ENCODE data around the gene MECR.

The MECR gene

DNA sequence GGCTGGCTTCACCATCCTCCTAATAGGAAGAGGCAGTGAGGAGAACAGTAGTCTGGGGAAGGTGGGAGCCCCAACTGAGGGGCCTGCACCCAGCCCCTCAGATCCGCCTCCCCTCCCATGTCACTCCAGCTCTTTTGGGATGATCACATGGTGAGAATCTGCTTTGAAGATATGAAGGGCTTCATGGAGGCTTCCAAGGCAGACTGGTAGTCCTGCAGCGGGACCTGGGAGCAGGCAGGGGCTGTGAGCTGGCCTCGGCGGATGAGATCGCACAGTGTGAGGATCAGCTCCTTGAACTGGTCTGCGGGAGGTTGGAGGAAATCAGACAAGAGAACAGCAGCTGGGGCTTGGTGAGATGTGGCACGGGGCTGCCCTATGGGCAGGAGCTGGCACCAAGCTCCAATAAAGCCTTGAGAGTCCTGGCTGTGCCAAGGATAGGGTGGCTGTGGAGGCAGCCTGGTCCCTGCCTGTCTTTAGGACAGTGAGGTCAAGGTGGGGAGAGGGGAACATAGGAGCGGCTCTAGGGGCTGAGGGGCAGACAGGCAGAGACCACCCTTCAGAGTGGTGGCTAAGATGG is 36.8 kb downstream of the MECR start:
- H3K4me3 ChIP-seq (ENCODE audit: low read length) = no peak overlapping the region
- DNase-seq (ENCODE audit: low read depth) = no peak
- TF ChIP-seq, protein P1, sequence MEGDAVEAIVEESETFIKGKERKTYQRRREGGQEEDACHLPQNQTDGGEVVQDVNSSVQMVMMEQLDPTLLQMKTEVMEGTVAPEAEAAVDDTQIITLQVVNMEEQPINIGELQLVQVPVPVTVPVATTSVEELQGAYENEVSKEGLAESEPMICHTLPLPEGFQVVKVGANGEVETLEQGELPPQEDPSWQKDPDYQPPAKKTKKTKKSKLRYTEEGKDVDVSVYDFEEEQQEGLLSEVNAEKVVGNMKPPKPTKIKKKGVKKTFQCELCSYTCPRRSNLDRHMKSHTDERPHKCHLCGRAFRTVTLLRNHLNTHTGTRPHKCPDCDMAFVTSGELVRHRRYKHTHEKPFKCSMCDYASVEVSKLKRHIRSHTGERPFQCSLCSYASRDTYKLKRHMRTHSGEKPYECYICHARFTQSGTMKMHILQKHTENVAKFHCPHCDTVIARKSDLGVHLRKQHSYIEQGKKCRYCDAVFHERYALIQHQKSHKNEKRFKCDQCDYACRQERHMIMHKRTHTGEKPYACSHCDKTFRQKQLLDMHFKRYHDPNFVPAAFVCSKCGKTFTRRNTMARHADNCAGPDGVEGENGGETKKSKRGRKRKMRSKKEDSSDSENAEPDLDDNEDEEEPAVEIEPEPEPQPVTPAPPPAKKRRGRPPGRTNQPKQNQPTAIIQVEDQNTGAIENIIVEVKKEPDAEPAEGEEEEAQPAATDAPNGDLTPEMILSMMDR (conservative IDR thresholded peaks at IDR 0.05; ENCODE audit: low read length) = no peak

DNA sequence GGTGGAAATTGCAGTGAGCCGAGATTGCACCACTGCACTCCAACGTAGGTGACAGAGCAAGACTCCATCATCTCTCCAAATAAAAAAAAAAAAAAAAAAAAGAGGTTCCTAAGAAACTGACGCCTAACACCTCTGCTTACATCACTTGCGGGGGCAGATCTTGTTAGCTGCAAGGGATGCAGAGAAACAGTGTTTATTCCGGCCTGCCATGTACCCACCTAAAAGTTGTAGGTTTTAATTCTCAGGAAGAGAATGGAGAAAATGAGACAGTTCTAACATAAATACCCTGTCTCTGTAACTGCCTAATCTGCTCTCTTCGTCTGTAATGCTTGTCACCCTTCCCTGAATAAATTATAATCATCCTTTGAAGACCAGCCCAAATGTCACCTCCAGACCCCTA is 40.0 kb downstream of the MECR start:
- H3K4me3 ChIP-seq (ENCODE audit: low read length) = no peak overlapping the region
- TF ChIP-seq, protein P1 (conservative IDR thresholded peaks at IDR 0.05; ENCODE audit: low read length) = no peak
- no peak for DNase-seq (ENCODE audit: low read depth)

DNA sequence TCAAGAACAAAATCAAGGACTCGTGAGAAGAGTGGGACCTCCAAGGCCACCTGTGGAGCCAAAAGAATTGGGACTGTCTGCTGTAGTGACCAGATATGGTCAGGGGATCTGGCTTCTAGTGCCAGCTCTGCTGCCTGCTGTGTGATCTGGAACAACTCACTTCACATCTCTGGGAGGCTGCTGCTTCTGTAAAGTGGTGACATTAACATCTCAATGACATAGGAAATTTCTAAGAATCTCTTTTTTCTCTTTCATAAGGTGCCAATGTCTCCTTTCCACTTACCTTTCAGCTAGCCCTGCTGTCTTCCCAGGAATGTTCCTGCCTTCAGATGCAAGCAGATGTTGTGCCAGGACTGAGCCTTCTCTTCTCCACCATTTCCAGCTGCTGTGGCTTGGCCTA is 44.0 kb downstream of the MECR start:
- DNase-seq (ENCODE audit: low read depth) = no peak
- TF ChIP-seq, protein P1 (conservative IDR thresholded peaks at IDR 0.05; ENCODE audit: low read length) = no peak
- no peak overlapping the region for H3K4me3 ChIP-seq (ENCODE audit: low read length)

DNA sequence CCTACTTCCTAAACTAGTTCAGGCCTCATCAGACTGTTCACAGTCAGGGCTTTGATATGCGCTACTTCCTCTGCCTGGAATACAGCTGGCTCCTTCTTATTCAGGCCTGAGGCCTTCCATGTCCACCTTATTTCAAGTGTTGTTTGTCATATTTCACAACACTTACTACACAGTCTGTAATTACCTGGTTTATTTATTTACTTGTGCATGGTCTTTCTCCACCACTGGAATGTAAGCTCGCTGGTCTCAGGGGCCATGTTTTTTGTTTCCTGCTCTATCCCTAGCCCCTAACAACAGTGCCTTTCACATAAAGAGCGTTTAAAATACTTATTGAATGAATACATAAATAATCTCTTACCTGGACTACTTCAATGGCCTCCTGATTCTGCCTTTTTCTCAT is 44.5 kb downstream of the MECR start:
- no peak for DNase-seq (ENCODE audit: low read depth)
- TF ChIP-seq, protein P1 (conservative IDR thresholded peaks at IDR 0.05; ENCODE audit: low read length) = no peak
- no peak overlapping the region for H3K4me3 ChIP-seq (ENCODE audit: low read length)

DNA sequence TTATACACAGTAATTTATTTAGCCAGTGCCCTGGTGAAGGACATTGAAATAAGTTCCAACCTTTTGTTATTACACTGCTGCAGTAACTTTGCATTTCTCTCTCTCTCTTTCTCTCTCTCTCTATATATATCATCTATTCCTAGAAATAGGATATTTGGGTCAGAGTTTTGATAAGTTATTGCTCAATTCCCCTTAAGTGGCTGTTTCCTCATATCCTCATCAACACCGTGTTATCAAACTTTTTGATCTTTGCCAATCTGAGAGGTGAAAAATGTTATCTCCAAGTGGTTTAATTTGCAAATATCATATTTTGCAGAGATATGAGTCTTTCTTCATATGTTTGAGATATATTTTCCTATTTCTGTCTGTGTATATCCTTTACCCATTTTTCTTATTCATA is 47.4 kb downstream of the MECR start:
- no peak overlapping the region for H3K4me3 ChIP-seq (ENCODE audit: low read length)
- DNase-seq (ENCODE audit: low read depth) = no peak
- TF ChIP-seq, protein P1 (conservative IDR thresholded peaks at IDR 0.05; ENCODE audit: low read length) = no peak

DNA sequence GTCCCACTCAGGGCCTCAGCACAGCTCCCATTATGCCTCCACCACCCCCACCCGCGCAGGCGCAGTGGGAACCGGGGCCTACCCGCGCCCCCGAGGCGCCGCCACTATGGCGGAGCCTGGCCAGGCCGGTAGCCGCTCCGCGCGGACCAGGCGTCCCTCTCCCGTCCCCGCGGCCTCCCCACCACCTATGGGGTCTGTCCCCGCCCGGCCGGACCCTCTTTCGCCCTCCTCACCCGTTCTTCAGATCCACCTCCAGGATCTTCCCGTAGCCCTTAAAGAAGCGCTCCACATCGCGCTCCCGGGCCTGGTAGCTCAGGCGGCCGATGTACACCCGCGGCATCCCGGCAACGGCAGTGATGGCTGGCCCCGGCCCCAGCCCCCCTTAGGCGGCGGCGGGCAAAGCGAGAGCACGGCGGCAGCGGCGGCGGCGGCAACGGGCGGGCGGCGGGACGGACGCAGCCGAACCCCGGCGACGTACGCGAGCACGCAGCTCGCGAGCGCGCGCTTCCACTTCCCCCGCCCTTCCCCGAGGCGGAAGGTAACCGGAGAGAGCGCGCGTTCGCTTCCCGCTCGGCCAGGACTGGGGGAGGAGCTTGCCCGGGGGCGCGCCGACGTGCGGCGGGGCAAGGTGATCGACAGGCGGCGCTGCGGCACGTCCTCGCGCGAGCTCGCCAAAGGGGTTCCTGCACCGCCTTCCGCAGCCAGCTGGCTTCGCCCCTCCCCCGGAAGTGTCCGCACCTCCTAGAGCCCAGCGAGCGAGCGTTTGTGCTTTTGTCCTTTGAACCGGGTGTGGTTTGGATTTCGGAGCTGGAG is 49.1 kb downstream of the MECR start, which contains the start of gene SRSF4:
Gene SRSF4 (minus strand): TSS at position 488 of the 813 bp plus-strand sequence. CDS start 148 bp downstream, at position 340.
- H3K4me3 ChIP-seq (ENCODE audit: low read length) = peak within 1 kb of the TSS; percentile 93
- DNase-seq (ENCODE audit: low read depth) = peak; percentile 99
- TF ChIP-seq, protein P1 (conservative IDR thresholded peaks at IDR 0.05; ENCODE audit: low read length) = peak; percentile 51

All from AG10803 (cell line).